ENCODE data around the gene COL9A3.

DNA sequence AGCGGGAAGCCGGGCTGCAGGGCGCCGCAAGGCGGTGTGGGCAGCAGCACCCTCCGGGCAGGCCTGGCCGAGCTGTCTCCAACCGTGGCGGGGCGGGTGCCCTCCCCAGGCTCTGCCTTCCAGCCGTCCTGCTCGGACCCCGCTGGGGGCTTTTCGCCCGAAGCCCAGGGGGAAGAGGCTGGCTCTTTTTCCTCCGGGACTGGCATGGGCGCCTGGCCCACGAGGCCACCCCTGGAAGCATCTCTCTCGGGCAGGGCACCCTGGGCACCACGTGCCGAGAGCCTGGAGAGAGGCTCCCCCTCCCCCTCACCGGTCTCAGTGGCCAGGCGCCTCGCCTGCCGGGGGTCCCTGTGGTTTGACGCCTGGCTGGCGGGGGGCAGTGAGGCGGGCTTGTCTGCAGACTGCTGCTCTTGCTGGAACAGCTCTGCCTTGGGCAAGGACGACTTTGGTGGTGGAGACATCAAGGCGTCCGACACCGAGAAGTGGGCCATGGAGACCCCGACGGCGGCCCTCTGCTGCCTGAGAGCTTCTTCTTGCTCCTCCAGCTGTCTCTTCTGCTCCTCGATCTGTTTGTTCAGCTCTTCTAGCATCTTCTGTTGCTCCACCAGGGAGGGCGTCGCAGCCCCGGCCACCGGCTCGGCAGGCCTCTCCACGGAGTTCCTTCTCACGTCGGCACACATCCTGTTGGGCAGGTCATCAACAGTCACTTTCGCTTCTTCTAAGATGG is 64.2 kb downstream of the COL9A3 start:
- TF ChIP-seq, protein P1, sequence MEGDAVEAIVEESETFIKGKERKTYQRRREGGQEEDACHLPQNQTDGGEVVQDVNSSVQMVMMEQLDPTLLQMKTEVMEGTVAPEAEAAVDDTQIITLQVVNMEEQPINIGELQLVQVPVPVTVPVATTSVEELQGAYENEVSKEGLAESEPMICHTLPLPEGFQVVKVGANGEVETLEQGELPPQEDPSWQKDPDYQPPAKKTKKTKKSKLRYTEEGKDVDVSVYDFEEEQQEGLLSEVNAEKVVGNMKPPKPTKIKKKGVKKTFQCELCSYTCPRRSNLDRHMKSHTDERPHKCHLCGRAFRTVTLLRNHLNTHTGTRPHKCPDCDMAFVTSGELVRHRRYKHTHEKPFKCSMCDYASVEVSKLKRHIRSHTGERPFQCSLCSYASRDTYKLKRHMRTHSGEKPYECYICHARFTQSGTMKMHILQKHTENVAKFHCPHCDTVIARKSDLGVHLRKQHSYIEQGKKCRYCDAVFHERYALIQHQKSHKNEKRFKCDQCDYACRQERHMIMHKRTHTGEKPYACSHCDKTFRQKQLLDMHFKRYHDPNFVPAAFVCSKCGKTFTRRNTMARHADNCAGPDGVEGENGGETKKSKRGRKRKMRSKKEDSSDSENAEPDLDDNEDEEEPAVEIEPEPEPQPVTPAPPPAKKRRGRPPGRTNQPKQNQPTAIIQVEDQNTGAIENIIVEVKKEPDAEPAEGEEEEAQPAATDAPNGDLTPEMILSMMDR (IDR thresholded peaks at IDR 0.05): no peak
- TF ChIP-seq POLR2A (IDR thresholded peaks at IDR 0.05) (no peak), POLR2AphosphoS5 (IDR thresholded peaks at IDR 0.05) (no peak), EP300 (IDR thresholded peaks at IDR 0.05; ENCODE audit: low read depth) (no peak)

Measured in transverse colon (tissue), 4 donors.